HUES6 (cell line): ENCODE measurements around the gene VPS25.

Experiments
- H3K27ac ChIP-seq: 2 replicates; pipeline ENCODE4 v1.7.0; 2013; ENCODE audit warnings: low read depth, mild to moderate bottlenecking, low read length, inconsistent platforms
- H3K27me3 ChIP-seq: 2 replicates; pipeline ENCODE4 v1.6.1; 2013; ENCODE audit warnings: low read length; ENCODE audit not compliant: control insufficient read depth, insufficient read depth
- H3K36me3 ChIP-seq: 2 replicates; pipeline ENCODE4 v1.6.1; 2013; ENCODE audit warnings: low read length; ENCODE audit not compliant: control insufficient read depth, insufficient read depth
- H3K4me1 ChIP-seq: 2 replicates; pipeline ENCODE4 v1.6.1; 2013; ENCODE audit warnings: low read length; ENCODE audit not compliant: control insufficient read depth, insufficient read depth
- H3K4me3 ChIP-seq: 2 replicates; pipeline ENCODE4 v1.5.1; 2013; ENCODE audit warnings: low read depth, low read length
- H3K9ac ChIP-seq: one replicate; pipeline ENCODE4 v1.6.1; 2013; ENCODE audit warnings: mild to moderate bottlenecking, low read length
- H3K9me3 ChIP-seq: 2 replicates; pipeline ENCODE4 v1.6.1; 2013; ENCODE audit warnings: low read depth, low read length; ENCODE audit not compliant: control insufficient read depth, insufficient read depth

The VPS25 gene

GRCh38 chr17:42817866-42818265 lies 44.6 kb downstream of the VPS25 start:
- no peak overlapping the region for H3K9ac ChIP-seq
- no peak overlapping the region for H3K27ac ChIP-seq
- peaks cover 78% of the 10 kb centered on the region for H3K36me3 ChIP-seq
- H3K4me3 ChIP-seq, result no peak overlapping the region
- no peaks in the 10 kb centered on the region for H3K9me3 ChIP-seq
- no peaks in the 10 kb centered on the region for H3K4me1 ChIP-seq
- H3K27me3 ChIP-seq, result no peaks in the 10 kb centered on the region

- no peaks in the 10 kb centered on the region for H3K27me3 ChIP-seq
- H3K4me3 ChIP-seq, result no peak overlapping the region
- no peaks in the 10 kb centered on the region for H3K4me1 ChIP-seq
- H3K9me3 ChIP-seq, result no peaks in the 10 kb centered on the region
- peaks cover 78% of the 10 kb centered on the region for H3K36me3 ChIP-seq
- H3K9ac ChIP-seq, result no peak overlapping the region
- H3K27ac ChIP-seq, result no peak overlapping the region
These were observed 45.1 kb downstream of the VPS25 start for GRCh38 chr17:42818379-42818778.

- H3K4me3 ChIP-seq, result no peak overlapping the region
- H3K27ac ChIP-seq, result no peak overlapping the region
- no peaks in the 10 kb centered on the region for H3K9me3 ChIP-seq
- H3K36me3 ChIP-seq, result peaks cover 62% of the 10 kb centered on the region
- no peaks in the 10 kb centered on the region for H3K27me3 ChIP-seq
- H3K4me1 ChIP-seq, result no peaks in the 10 kb centered on the region
- no peak overlapping the region for H3K9ac ChIP-seq
These were observed 46.8 kb downstream of the VPS25 start for GRCh38 chr17:42819939-42820535.

GRCh38 chr17:42821176-42821575 lies 47.9 kb downstream of the VPS25 start:
- no peaks in the 10 kb centered on the region for H3K9me3 ChIP-seq
- H3K4me3 ChIP-seq, result no peak overlapping the region
- no peak overlapping the region for H3K27ac ChIP-seq
- no peaks in the 10 kb centered on the region for H3K27me3 ChIP-seq
- H3K4me1 ChIP-seq, result no peaks in the 10 kb centered on the region
- H3K36me3 ChIP-seq, result peaks cover 50% of the 10 kb centered on the region
- H3K9ac ChIP-seq, result no peak overlapping the region

- Histone ChIP-seq H3K4me1 (peaks cover 6% of the 10 kb centered on the region; the same call in 1 of the 2 replicates), H3K27ac (no peak overlapping the region), H3K4me3 (no peak overlapping the region), H3K9ac (no peak overlapping the region), H3K36me3 (no peaks in the 10 kb centered on the region), H3K9me3 (no peaks in the 10 kb centered on the region), H3K27me3 (peaks cover 12% of the 10 kb centered on the region; the same call in 1 of the 2 replicates)
These were observed 54.2 kb downstream of the VPS25 start for GRCh38 chr17:42827472-42827871.
